Measurements from ENCODE around the gene GATB. TPM values are rescaled to one million over a fixed set of nuclear protein-coding genes. Genes with fewer than 3 reads are reported as not detected.

GATB gene
- total and polyA plus RNA-seq, 2 experiments from 2014 or later = 17.7 to 18.9 TPM

- TF ChIP-seq JUNB (IDR thresholded peaks at IDR 0.05; ENCODE audit: unreplicated experiment) (no peak), CREB1 (CRISPR knock-in tag; IDR thresholded peaks at IDR 0.05; ENCODE audit: low read depth) (no peak), NANOG (IDR thresholded peaks at IDR 0.05; ENCODE audit: borderline replicate concordance) (no peak), EZH2 (IDR thresholded peaks at IDR 0.05; ENCODE audit: low read depth, unreplicated experiment) (no peak), REST (IDR thresholded peaks at IDR 0.05; ENCODE audit: unreplicated experiment) (no peak), POLR2AphosphoS5 (IDR thresholded peaks at IDR 0.05; ENCODE audit: low read depth) (no peak), CTCF (conservative IDR thresholded peaks at IDR 0.05; ENCODE audit: low read depth in 2 of 2) (no peak), ETS1 (IDR thresholded peaks at IDR 0.05) (no peak), ZNF331 (CRISPR knock-in tag; IDR thresholded peaks at IDR 0.05; ENCODE audit: low read depth) (no peak), ZNF114 (CRISPR knock-in tag; IDR thresholded peaks at IDR 0.05) (no peak), STAT1 (IDR thresholded peaks at IDR 0.05; ENCODE audit: unreplicated experiment) (no peak), EZH2phosphoT487 (IDR thresholded peaks at IDR 0.05; ENCODE audit: unreplicated experiment) (no peak), ZNF462 (CRISPR knock-in tag; IDR thresholded peaks at IDR 0.05) (no peak)
Observed at GRCh38 chr4:151652841-151653547, 107.8 kb downstream of the GATB start.

More at GRCh38 chr4:151652841-151653547, 107.8 kb downstream of the GATB start:
- Histone ChIP-seq H3K36me3 (ENCODE audit: insufficient read depth) (peaks cover 17% of the 10 kb centered on the region), H3K27me3 (ENCODE audit: insufficient read depth) (no peaks in the 10 kb centered on the region), H3K4me2 (no peak overlapping the region), H3K79me2 (replicated peaks; ENCODE audit: insufficient read depth) (peaks cover 3% of the 10 kb centered on the region), H3K27ac (ENCODE audit: low read depth) (no peak overlapping the region), H2AFZ (no peak overlapping the region), H3F3A (replicated peaks; ENCODE audit: low read depth) (0 out of 2 replicates have a peak, but pooled peaks cover 2% of the 10 kb centered on the region), H3K4me3 (no peak overlapping the region), H4K20me1 (replicated peaks; ENCODE audit: insufficient read depth) (peaks cover 6% of the 10 kb centered on the region; the same call in 1 of the 2 replicates), H3K9me2 (ENCODE audit: insufficient read depth) (no peaks in the 10 kb centered on the region), H3K4me1 (ENCODE audit: insufficient read depth) (no peaks in the 10 kb centered on the region)
- no peak for ATAC-seq
- H3K4me3 Mint-ChIP-seq = no peak overlapping the region
- H3K27me3 Mint-ChIP-seq (ENCODE audit: insufficient read depth, low read depth, poor library complexity) = peaks cover 3% of the 10 kb centered on the region
- no peak for DNase-seq (ENCODE audit: low spot score)
- no peaks in the 10 kb centered on the region for H3K9me3 Mint-ChIP-seq
- no peaks in the 10 kb centered on the region for H3K4me1 Mint-ChIP-seq
- no peak overlapping the region for H3K27ac Mint-ChIP-seq
- peaks cover 15% of the 10 kb centered on the region for H3K36me3 Mint-ChIP-seq (ENCODE audit: low read depth)
